ENCODE data around the gene UBA3. TPM values are rescaled to one million over a fixed set of nuclear protein-coding genes. Genes with fewer than 3 reads are reported as not detected.

The UBA3 gene
- total and polyA plus RNA-seq, 8 donors: 61.3 to 99.0 (median 85.3) TPM

GRCh38 chr3:69052472-69052898 is 27.7 kb downstream of the UBA3 start:
- DNase-seq: peak in 1 of 4 donors; percentile 8
- H3K9me3 ChIP-seq: no peaks in the 10 kb centered on the region
- H3K27ac ChIP-seq: peak overlapping the region; percentile 96 to 98
- H3K27me3 ChIP-seq: no peaks in the 10 kb centered on the region
- intact Hi-C loops (cut with DNase I): no loop called here
- H3K4me1 ChIP-seq: peaks cover 20 to 44% of the 10 kb centered on the region in 2 donors
- TF ChIP-seq CTCF (IDR thresholded peaks at IDR 0.05): no peak
- ATAC-seq: peak; percentile 2
- peaks cover 0 to 45% of the 10 kb centered on the region in 2 donors for H3K36me3 ChIP-seq
- H3K4me3 ChIP-seq: peak overlapping the region; percentile 75 to 96

- peaks cover 22 to 49% of the 10 kb centered on the region in 2 donors for H3K4me1 ChIP-seq
- peak; percentile 98 to 99 (median 98) for DNase-seq
- peak; percentile 95 for ATAC-seq
- peak within 1 kb of the TSS; percentile 75 to 96 for H3K4me3 ChIP-seq
- H3K36me3 ChIP-seq: peaks cover 0 to 50% of the 10 kb centered on the region in 2 donors
- TF ChIP-seq CTCF (IDR thresholded peaks at IDR 0.05): no peak
- no peaks in the 10 kb centered on the region for H3K27me3 ChIP-seq
- H3K9me3 ChIP-seq: no peaks in the 10 kb centered on the region
- intact Hi-C loops (cut with DNase I): no loop called here
- H3K27ac ChIP-seq: peak within 1 kb of the TSS; percentile 96 to 98
Measured at GRCh38 chr3:69051756-69052471, 28.3 kb downstream of the UBA3 start, which contains the start of gene TMF1. TSS of gene TMF1 (minus strand) at chr3:69052333. CDS start at chr3:69052086, 247 bp downstream.

- no peak for TF ChIP-seq CTCF (IDR thresholded peaks at IDR 0.05)
- intact Hi-C loops (cut with DNase I): no loop called here
- Histone ChIP-seq H3K27me3 (no peaks in the 10 kb centered on the region), H3K4me3 (no peak overlapping the region), H3K9me3 (no peaks in the 10 kb centered on the region), H3K36me3 (peaks cover 0 to 49% of the 10 kb centered on the region in 2 donors), H3K27ac (no peak overlapping the region), H3K4me1 (peaks cover 25 to 55% of the 10 kb centered on the region in 2 donors)
- no peak for ATAC-seq
- DNase-seq: no peak
Measured at GRCh38 chr3:69048990-69049389, 31.2 kb downstream of the UBA3 start.

GRCh38 chr3:69044608-69045007 is 35.6 kb downstream of the UBA3 start:
- DNase-seq (no peak), ATAC-seq (peak; percentile 64)
- intact Hi-C loops (cut with DNase I): no loop called here
- Histone ChIP-seq H3K27me3 (no peaks in the 10 kb centered on the region), H3K36me3 (peaks cover 0 to 87% of the 10 kb centered on the region in 2 donors), H3K27ac (no peak overlapping the region), H3K9me3 (no peaks in the 10 kb centered on the region), H3K4me1 (peaks cover 15 to 31% of the 10 kb centered on the region in 2 donors), H3K4me3 (no peak overlapping the region)
- no peak for TF ChIP-seq CTCF (IDR thresholded peaks at IDR 0.05)

GRCh38 chr3:69033470-69033869 is 46.7 kb downstream of the UBA3 start:
- TF ChIP-seq CTCF (IDR thresholded peaks at IDR 0.05): no peak
- no peaks in the 10 kb centered on the region for H3K4me1 ChIP-seq
- no peaks in the 10 kb centered on the region for H3K9me3 ChIP-seq
- H3K4me3 ChIP-seq: no peak overlapping the region
- ATAC-seq (no peak), DNase-seq (no peak)
- H3K36me3 ChIP-seq: peaks cover 0 to 97% of the 10 kb centered on the region in 2 donors
- H3K27ac ChIP-seq: no peak overlapping the region
- intact Hi-C loops (cut with DNase I): no loop called here
- no peaks in the 10 kb centered on the region for H3K27me3 ChIP-seq

Data from left lung (tissue), 10 donors.